GM23248 (cell line): Measurements from ENCODE around the gene CHST4.

Experiments
- EZH2 ChIP-seq: fragments of 200-600 bp; sonication (generic); IDR thresholded peaks from 2 replicates; pipeline ENCODE4 v1.6.1; 2018; ENCODE audit warnings: antibody characterized with exemption, mild to moderate bottlenecking; ENCODE audit not compliant: insufficient read depth, poor library complexity, severe bottlenecking
- EZH2phosphoT487 ChIP-seq: fragments of 200-600 bp; sonication (generic); IDR thresholded peaks from 2 replicates; pipeline ENCODE4 v1.6.1; 2018; ENCODE audit warnings: antibody characterized with exemption, moderate library complexity, mild to moderate bottlenecking, low read depth; ENCODE audit not compliant: insufficient read depth

- no peak for TF ChIP-seq EZH2phosphoT487
- TF ChIP-seq EZH2, result no peak
These were observed at the start of gene CHST4 for GRCh38 chr16:71526111-71526631.
